Stomach smooth muscle (tissue), 2 donors: ENCODE data around the gene CD320.

Experiments used
- H3K27ac ChIP-seq: one replicate; pipeline ENCODE4 v1.7.0; 2013; ENCODE audit warnings: mild to moderate bottlenecking, low read length, inconsistent platforms
- H3K27me3 ChIP-seq, 2 donors: one replicate each; pipeline ENCODE4 v1.7.0; 2013; ENCODE audit warnings: low read length in 2 of 2; ENCODE audit not compliant: insufficient read depth in 2 of 2, control insufficient read depth in 1 of 2
- H3K36me3 ChIP-seq, 2 donors: one replicate each; pipeline ENCODE4 v1.7.0; 2013; ENCODE audit warnings: low read length in 2 of 2; ENCODE audit not compliant: control insufficient read depth in 2 of 2, insufficient read depth in 2 of 2
- H3K4me1 ChIP-seq: one replicate; pipeline ENCODE4 v1.7.0; 2013; ENCODE audit warnings: low read length; ENCODE audit not compliant: control insufficient read depth, insufficient read depth
- H3K4me3 ChIP-seq, 2 donors: one replicate each; pipeline ENCODE4 v1.7.0; 2013; ENCODE audit warnings: low read length in 2 of 2
- H3K9ac ChIP-seq, 2 donors: one replicate each; pipeline ENCODE4 v1.7.0; 2013; ENCODE audit warnings: low read length in 2 of 2, mild to moderate bottlenecking in 1 of 2
- H3K9me3 ChIP-seq, 2 donors: one replicate each; pipeline ENCODE4 v1.7.0; 2013; ENCODE audit warnings: low read length in 2 of 2; ENCODE audit not compliant: control insufficient read depth in 2 of 2
- donor health status: healthy.
- donor health status: Pancreatic carcinoma.

The CD320 gene

DNA sequence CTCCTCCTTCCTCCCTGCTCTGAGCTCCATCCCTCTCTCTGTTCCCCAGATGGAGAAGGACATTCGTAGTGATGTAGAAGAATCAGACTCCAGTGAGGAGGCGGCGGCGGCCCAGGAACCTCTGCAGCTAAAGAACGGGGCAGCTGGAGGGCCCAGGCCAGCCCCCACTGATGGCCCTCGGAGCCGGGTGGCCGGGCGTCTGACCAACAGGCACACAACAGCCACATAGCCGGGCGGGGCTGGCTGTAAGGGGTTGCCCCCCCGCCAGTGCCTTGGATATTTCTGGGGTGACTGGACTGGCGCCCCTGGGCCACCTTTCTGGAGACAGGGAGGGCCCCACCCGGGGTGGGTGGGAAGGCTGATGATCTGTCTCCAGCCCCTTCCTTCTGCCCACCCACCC lies 46.3 kb downstream of the CD320 start:
- Histone ChIP-seq H3K9ac (no peak overlapping the region), H3K4me1 (no peaks in the 10 kb centered on the region), H3K27ac (no peak overlapping the region), H3K4me3 (no peak overlapping the region), H3K27me3 (no peaks in the 10 kb centered on the region), H3K9me3 (no peaks in the 10 kb centered on the region), H3K36me3 (peaks cover 2 to 12% of the 10 kb centered on the region in 2 donors)

DNA sequence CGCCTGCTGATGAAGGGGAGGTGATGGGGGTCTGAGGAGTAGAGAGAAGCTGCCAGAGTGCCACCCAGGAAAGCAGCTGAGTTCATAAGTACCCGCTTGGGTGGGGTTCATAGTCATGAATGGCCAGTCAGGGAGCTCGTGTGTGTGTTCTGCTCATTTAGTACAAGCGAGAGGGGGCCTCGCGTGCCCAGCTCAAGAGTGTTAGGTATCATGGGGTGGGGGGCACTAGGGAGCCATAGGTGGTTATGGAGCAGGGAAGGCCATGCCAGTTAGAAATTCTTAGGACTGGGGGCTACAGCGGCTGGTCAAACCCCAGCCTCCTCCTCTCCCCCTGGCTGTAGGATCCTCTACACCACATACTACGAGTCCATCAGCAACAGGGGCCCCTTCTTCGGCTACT lies 46.8 kb downstream of the CD320 start:
- H3K4me3 ChIP-seq = no peak overlapping the region
- no peaks in the 10 kb centered on the region for H3K27me3 ChIP-seq
- H3K9ac ChIP-seq = no peak overlapping the region
- no peaks in the 10 kb centered on the region for H3K4me1 ChIP-seq
- peaks cover 7 to 18% of the 10 kb centered on the region in 2 donors for H3K36me3 ChIP-seq
- no peak overlapping the region for H3K27ac ChIP-seq
- no peaks in the 10 kb centered on the region for H3K9me3 ChIP-seq

- Histone ChIP-seq H3K27ac (no peak overlapping the region), H3K27me3 (no peaks in the 10 kb centered on the region), H3K9me3 (no peaks in the 10 kb centered on the region), H3K36me3 (peaks cover 16 to 24% of the 10 kb centered on the region in 2 donors), H3K4me1 (no peaks in the 10 kb centered on the region), H3K9ac (no peak overlapping the region), H3K4me3 (no peak overlapping the region)
These were observed 48.3 kb downstream of the CD320 start for GRCh38 chr19:8259922-8260247.

DNA sequence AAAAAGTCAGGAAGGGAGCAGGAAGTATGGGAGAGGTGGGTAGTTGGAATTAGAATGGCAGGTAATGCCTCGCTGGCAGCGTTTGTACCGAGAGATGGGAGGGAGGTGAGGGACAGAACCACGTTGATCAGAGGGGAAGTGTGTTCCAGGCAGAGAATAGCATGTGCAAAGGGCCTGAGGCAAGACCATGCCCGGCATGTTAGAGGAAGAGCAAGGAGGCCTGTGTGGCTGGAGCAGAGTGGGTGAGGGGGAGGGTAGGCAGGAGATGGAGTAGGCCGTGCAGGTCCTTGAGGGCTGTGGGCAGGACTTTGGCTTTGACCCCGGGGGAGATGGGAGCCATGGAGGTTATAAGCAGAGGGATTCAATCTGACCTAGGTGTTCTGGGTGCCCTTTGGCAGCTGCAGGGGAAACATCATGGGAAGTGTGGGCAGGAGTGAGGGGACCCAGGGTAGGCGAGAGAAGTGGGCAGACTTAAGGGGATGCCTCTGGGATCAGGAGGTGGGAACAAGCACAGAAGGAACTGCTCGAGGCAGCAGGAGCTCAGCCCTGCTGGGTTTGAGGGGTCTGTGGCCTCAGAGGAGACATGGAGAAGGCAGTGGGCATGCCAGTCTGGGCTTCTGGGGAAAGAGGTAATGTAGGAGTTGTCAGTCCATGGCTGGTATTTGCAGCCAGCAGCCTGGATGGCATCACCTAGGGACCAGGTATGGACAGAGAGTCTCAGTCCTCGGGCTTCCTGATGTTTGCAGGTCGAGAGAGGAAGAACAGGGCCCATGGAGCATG lies 48.8 kb downstream of the CD320 start:
- H3K36me3 ChIP-seq = peaks cover 16 to 24% of the 10 kb centered on the region in 2 donors

GRCh38 chr19:8257052-8257443 lies 51.1 kb downstream of the CD320 start:
- Histone ChIP-seq H3K9ac (no peak overlapping the region), H3K27me3 (no peaks in the 10 kb centered on the region), H3K4me1 (no peaks in the 10 kb centered on the region), H3K9me3 (no peaks in the 10 kb centered on the region), H3K4me3 (no peak overlapping the region), H3K27ac (no peak overlapping the region), H3K36me3 (peaks cover 16 to 24% of the 10 kb centered on the region in 2 donors)

More for the DNA sequence above, 48.8 kb downstream of the CD320 start:
- no peak overlapping the region for H3K9ac ChIP-seq
- no peaks in the 10 kb centered on the region for H3K4me1 ChIP-seq
- H3K4me3 ChIP-seq = no peak overlapping the region
- no peaks in the 10 kb centered on the region for H3K9me3 ChIP-seq
- H3K27me3 ChIP-seq = no peaks in the 10 kb centered on the region
- H3K27ac ChIP-seq = no peak overlapping the region

DNA sequence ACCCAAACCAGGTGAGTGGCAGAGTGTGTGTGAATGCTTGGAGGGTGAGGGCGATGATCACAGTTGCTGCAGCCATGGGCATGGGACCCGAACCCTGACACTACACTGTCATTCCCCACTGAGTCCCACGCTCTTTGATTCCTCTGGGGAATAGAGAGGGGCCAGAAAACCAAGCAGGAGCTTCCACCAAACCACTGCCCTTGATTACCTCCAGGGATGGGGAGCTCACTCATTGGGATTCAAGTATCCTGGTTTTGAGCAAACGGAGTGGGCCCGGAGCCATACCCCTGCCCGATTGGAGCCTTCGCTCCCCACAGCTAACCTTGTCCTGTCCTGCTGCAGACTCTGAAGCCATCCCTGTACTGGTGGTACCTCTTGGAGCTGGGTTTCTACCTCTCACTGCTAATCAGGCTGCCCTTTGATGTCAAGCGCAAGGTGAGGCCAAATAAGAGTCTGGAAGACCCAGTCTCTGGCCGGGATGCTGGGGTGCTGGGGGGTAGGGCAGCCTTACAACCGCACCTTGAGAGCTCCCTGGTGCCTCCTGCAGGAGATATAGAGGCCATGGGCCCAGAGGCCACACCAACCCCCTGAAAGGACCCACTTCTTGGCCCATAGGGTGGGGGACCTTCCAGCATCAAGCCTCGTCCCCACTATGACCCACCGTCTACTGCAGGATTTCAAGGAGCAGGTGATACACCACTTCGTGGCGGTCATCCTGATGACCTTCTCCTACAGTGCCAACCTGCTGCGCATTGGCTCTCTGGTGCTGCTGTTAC lies 51.7 kb downstream of the CD320 start:
- H3K36me3 ChIP-seq = peaks cover 16 to 24% of the 10 kb centered on the region in 2 donors
- H3K4me1 ChIP-seq = no peaks in the 10 kb centered on the region
- no peaks in the 10 kb centered on the region for H3K9me3 ChIP-seq
- no peaks in the 10 kb centered on the region for H3K27me3 ChIP-seq
- H3K4me3 ChIP-seq = no peak overlapping the region
- H3K27ac ChIP-seq = no peak overlapping the region
- no peak overlapping the region for H3K9ac ChIP-seq

DNA sequence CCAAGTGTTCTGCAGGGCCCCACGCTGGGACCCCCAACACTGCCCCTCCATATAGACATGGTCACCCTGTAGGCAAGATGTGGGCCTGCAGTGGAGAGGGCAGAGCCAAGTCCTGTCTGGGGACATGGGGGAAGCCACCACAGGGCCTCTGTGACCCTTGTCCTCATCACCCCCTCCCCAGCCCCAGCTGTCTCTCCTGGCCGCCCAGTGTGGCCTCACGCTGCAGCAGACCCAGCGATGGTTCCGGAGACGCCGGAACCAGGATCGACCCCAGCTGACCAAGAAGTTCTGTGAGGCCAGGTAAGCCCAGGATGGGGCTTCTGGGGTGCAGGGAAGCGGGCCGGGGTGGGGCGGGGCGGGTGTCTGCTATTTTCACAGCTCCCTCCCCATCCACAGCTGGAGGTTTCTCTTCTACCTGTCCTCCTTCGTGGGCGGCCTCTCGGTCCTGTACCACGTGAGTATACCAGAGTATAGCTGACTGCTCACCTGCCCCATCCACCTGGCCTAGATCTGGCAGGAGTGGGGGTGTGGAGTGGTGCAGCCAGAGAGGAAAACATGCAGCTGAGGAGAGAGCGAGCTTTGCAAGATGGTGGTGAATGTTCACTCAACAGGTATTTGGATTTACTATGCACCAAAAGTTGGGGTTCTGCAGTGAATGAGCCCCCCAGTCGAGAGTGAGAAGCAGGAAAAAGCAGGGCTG lies 52.6 kb downstream of the CD320 start:
- Histone ChIP-seq H3K27me3 (no peaks in the 10 kb centered on the region), H3K9me3 (no peaks in the 10 kb centered on the region), H3K27ac (no peak overlapping the region), H3K4me1 (peaks cover 8% of the 10 kb centered on the region), H3K4me3 (no peak overlapping the region), H3K36me3 (peaks cover 16 to 24% of the 10 kb centered on the region in 2 donors), H3K9ac (no peak overlapping the region)

GRCh38 chr19:8254286-8255001 lies 53.7 kb downstream of the CD320 start:
- Histone ChIP-seq H3K4me3 (no peak overlapping the region), H3K9ac (no peak overlapping the region), H3K27ac (no peak overlapping the region), H3K36me3 (peaks cover 16 to 24% of the 10 kb centered on the region in 2 donors), H3K27me3 (no peaks in the 10 kb centered on the region), H3K9me3 (no peaks in the 10 kb centered on the region), H3K4me1 (peaks cover 8% of the 10 kb centered on the region)

DNA sequence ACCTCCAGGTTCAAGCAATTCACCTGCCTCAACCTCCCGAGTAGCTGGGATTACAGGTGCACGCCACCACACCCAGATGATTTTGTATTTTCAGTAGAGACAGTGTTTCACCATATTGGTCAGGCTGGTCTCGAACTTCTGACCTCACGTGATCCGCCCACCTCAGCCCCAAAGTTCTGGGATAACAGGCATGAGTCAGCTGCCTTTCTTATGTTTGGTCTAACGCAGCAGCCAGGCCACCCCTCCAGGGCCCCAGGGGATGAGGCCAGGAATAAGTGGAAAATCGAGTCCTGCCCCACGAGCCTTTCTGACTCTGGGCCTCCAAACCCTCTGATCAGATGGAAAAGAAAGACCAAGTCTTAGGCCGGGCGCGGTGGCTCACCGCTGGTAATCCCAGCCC lies 54.5 kb downstream of the CD320 start:
- H3K4me3 ChIP-seq = no peak overlapping the region
- peaks cover 8% of the 10 kb centered on the region for H3K4me1 ChIP-seq
- no peaks in the 10 kb centered on the region for H3K9me3 ChIP-seq
- no peak overlapping the region for H3K9ac ChIP-seq
- H3K27ac ChIP-seq = no peak overlapping the region
- no peaks in the 10 kb centered on the region for H3K27me3 ChIP-seq
- H3K36me3 ChIP-seq = peaks cover 16 to 24% of the 10 kb centered on the region in 2 donors

DNA sequence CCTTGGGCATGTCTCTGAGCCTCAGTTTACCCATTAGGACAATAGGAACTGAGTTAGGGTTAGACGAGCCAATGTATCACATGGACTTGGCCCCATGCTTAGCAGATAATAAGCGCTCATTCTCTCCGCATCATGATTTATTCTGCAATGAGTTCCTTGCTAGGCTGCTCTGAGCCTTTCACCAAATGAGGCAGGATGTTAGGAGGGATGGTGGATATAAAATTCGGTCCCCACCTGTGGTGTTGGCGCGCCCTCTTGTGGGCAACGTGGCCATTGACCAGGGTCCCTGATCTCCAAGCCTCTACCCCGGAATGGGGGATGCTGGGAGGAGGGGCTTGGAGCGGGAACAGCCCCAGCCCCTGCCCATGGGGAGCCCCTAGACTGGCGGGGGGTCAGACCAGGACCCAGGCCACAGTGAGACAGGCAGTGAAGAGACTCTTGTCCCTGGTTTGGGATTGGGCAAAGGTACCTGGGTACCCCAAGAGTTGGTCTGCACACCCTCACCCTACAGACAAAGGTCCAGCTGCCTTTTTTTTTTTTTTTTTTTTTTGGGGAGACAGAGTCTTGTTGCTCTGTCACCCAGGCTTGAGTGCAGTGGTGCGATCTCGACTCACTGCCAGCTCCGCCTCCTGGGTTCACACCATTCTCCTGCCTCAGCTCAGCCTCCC lies 55.1 kb downstream of the CD320 start:
- Histone ChIP-seq H3K36me3 (peaks cover 16 to 26% of the 10 kb centered on the region in 2 donors), H3K27me3 (no peaks in the 10 kb centered on the region), H3K9ac (no peak overlapping the region), H3K27ac (no peak overlapping the region), H3K4me1 (peaks cover 8% of the 10 kb centered on the region), H3K4me3 (no peak overlapping the region), H3K9me3 (no peaks in the 10 kb centered on the region)
